ENCODE results near the gene ORC6.

The ORC6 gene

DNA sequence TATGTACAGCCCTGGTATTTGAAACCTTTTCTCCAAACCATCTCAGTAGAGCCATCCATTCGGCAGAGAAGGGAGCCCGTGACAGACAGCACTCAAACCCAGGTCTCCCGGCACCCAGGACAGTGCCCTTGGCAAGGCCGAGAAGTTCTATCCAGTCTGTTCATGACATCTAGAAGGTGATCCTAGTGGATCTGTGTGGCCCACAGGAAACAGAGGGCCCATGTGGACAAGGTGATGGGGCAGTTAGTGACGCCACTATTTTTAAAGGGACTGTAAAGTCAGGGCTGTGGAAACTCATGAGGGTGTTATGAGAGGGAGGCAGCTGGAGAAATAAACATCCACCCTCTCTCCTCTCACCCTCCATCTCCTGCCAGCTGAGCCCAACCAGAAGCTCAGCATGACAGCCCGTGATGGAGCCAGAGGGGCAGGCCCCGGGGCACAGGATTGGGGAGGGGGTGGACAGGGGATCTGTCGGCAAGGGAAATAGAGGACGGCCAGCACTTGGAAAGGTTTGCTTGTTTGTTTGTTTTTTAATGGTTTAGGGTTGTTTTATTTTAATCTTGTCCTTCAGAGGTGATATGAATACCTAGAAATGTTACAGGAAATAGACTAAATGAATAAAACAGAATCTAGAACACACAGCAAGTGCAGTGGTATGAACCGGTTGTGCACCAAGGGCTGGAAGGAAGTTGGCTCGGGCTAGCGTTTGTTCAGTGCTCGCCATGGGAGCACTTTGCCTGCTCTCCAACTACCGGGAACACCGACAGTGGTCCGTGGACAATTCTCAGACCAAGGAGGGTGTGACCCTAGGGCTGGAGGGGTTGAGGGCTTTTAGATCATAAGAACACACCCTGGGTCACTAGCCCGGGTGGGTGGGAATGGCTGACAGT is 41.6 kb downstream of the ORC6 start:
- Histone ChIP-seq H3K4me1 (no peaks in the 10 kb centered on the region), H3K27me3 (ENCODE audit: low read depth) (no peaks in the 10 kb centered on the region), H3K36me3 (replicated peaks) (no peaks in the 10 kb centered on the region), H3K9me3 (peaks cover under 1% of the 10 kb centered on the region; the same call in 1 of the 2 replicates), H3K4me3 (no peak overlapping the region)
- DNase-seq (ENCODE audit: low spot score in 2 of 2) = no peak
- in situ Hi-C loops (cut with MboI; ENCODE audit: low sequenced_read_pairs) = no loop called here

DNA sequence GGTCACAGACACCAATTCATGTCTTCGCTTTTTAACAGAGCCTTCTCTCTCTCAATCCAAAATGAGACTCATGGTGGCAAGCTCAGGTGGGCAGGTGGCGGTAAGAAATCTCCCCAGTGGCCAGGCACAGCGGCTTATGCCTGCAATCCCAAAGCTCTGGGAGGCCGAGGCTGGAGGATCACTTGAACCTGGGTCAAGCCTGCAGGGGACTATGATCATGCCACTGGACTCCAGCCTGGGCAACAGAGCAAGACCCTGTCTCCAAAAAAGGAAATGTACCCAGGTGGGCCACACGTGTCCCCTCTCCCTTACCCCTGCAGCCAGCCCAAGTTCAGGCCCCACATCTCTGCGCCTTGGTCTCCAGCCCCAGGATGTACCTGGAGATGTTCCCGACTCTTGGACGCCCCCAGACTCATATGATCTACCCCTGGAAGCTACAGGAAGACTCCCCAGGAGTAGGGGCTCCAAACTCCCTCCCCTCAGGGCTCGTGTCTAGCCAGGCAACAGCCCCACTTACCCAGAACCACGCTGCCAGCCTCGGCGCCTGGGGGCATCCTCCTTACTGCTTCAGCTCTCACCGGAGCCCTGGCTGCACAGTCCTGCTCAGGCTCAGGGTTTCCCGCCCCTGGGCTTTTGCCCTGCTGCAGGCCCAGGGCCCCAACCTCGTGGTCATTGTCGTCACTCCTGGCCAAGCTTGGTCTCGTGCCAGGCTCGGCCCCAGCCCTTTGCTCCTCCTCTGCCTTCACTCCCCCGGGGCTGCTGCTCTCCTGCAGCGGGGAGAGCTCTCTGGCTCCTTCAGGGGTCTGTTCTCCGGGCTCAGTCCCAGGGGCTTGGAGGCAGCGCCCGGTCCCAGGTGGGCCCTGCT is 42.5 kb downstream of the ORC6 start:
- DNase-seq (ENCODE audit: low spot score in 2 of 2) = no peak
- H3K4me3 ChIP-seq = no peak overlapping the region
- no peaks in the 10 kb centered on the region for H3K36me3 ChIP-seq (replicated peaks)
- no peaks in the 10 kb centered on the region for H3K27me3 ChIP-seq (ENCODE audit: low read depth)
- in situ Hi-C loops (cut with MboI; ENCODE audit: low sequenced_read_pairs) = no loop called here
- H3K9me3 ChIP-seq = no peaks in the 10 kb centered on the region
- no peaks in the 10 kb centered on the region for H3K4me1 ChIP-seq

DNA sequence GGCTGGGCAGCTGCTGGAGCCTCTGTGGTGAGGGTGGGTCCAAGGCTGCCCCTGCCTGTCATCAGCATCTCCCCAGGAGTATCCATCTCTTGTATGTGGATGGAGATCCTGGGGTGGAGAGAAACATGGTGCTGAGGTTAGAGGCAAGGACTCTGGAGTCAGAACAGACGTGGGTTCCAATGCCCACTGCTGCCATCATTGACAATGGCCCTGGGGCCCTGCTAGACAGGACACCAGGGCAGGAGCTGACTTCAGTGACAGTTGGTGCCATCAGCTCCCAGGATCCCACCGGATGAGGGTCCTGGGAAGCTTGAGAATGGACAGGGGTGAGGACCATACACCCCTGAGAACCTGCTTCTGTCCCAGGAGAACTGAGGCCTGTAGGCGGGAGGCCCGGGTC is 43.1 kb downstream of the ORC6 start:
- no peaks in the 10 kb centered on the region for H3K27me3 ChIP-seq (ENCODE audit: low read depth)
- in situ Hi-C loops (cut with MboI; ENCODE audit: low sequenced_read_pairs) = no loop called here
- no peak overlapping the region for H3K4me3 ChIP-seq
- H3K4me1 ChIP-seq = no peaks in the 10 kb centered on the region
- no peaks in the 10 kb centered on the region for H3K36me3 ChIP-seq (replicated peaks)
- no peaks in the 10 kb centered on the region for H3K9me3 ChIP-seq
- DNase-seq (ENCODE audit: low spot score in 2 of 2) = no peak

DNA sequence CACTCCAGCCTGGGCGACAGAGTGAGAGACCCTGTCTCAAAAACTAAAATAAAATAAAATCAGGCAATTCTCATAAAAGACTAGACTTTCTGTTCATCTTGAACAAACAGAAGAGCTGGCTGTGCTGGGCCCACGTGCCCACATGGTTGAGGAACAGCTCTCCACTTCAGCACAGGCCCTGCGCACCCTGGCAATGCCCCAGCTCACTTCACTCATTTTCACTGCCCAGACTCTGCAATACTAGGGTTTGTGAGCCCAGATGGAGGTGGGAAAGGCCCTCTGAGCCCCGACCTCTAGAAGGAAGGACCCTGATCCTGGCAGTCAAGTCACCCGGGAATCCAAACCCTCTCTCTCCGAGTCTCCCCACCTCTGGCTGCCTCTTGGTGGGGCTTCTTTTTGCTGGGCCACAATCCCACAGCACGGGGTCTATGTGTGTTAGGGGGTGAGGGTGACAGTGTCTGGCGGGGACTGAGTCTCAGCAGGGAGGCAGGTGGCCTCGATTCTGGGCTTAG is 43.9 kb downstream of the ORC6 start:
- Histone ChIP-seq H3K36me3 (replicated peaks) (no peaks in the 10 kb centered on the region), H3K4me1 (no peaks in the 10 kb centered on the region), H3K27me3 (ENCODE audit: low read depth) (no peaks in the 10 kb centered on the region), H3K9me3 (no peaks in the 10 kb centered on the region), H3K4me3 (no peak overlapping the region)
- no peak for DNase-seq (ENCODE audit: low spot score in 2 of 2)
- in situ Hi-C loops (cut with MboI; ENCODE audit: low sequenced_read_pairs) = no loop called here

DNA sequence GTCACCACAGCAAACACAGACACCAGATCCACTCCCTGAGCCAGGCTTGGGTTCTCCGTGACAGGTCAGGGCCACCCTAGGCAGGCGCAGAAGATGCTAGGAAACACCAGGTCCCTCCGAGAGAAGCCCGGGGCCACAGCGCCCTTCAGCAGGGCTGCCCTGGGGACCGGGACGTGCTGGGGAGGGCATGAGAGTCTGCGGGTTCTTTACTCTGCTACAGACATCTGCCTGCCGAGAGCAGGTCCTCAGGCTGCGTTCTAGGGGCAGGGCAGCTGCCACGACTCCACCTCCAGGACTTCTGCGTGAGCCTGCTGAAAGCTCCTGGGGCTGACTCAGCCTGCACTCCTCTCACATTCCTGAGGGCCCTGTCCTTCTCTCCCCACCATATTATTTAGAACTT is 47.2 kb downstream of the ORC6 start:
- in situ Hi-C loops (cut with MboI; ENCODE audit: low sequenced_read_pairs) = no loop called here
- no peak for DNase-seq (ENCODE audit: low spot score in 2 of 2)

DNA sequence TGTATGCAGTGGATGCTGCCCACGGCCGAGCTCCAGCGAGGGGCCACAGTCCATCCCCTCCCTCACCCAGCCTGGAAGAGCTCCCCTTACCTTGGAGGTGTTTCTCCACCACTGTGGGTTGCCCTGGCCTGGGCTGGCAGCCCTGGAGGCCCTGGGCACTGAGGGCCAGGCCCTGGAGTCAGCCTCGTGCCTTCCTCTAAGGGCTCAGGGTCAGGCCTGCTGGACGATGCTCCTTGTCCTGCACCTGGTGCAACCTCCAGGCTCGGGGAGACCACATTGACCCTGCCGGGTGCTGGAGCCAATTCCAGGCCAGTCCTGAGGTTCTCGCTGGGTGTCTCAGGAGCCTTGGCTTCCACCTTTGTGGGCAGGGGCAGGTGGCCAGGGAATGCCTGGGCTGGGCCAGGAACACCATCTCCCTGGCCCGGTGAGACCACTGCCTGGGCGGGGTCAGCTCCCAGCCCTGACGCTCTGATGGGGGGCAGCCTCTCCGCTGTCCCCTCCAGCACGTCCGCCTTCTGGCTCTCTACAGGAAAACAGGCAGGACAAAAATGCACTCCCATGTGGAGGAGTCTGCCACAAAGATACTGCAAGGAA is 48.3 kb downstream of the ORC6 start:
- Histone ChIP-seq H3K36me3 (replicated peaks) (no peaks in the 10 kb centered on the region), H3K9me3 (no peaks in the 10 kb centered on the region), H3K27me3 (ENCODE audit: low read depth) (no peaks in the 10 kb centered on the region), H3K4me1 (no peaks in the 10 kb centered on the region), H3K4me3 (no peak overlapping the region)
- in situ Hi-C loops (cut with MboI; ENCODE audit: low sequenced_read_pairs) = no loop called here
- no peak for DNase-seq (ENCODE audit: low spot score in 2 of 2)

More for the DNA sequence above, 47.2 kb downstream of the ORC6 start:
- no peaks in the 10 kb centered on the region for H3K36me3 ChIP-seq (replicated peaks)
- H3K4me3 ChIP-seq = no peak overlapping the region
- H3K9me3 ChIP-seq = no peaks in the 10 kb centered on the region
- no peaks in the 10 kb centered on the region for H3K27me3 ChIP-seq (ENCODE audit: low read depth)
- no peaks in the 10 kb centered on the region for H3K4me1 ChIP-seq

DNA sequence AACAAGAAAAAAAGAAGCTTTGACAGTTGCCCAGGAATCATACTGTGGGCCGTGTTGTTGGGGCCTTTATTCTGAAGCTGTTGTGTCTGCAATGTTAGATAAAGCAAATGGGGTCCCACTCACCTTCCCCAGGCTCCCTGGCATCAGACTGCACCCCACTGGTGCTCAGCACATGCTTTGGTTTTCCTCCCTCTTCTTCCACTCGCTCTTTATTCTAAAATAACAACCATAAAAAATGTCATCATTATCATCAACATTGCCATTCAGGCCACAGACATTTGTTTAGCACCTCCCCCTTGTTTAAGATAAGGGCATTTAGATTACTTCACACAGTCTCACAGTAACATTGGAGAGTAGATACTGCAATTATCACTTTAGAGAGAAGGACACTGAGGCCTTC is 50.5 kb downstream of the ORC6 start:
- Histone ChIP-seq H3K27me3 (ENCODE audit: low read depth) (no peaks in the 10 kb centered on the region), H3K36me3 (replicated peaks) (no peaks in the 10 kb centered on the region), H3K4me3 (no peak overlapping the region), H3K9me3 (no peaks in the 10 kb centered on the region), H3K4me1 (no peaks in the 10 kb centered on the region)
- no peak for DNase-seq (ENCODE audit: low spot score in 2 of 2)
- in situ Hi-C loops (cut with MboI; ENCODE audit: low sequenced_read_pairs) = no loop called here

DNA sequence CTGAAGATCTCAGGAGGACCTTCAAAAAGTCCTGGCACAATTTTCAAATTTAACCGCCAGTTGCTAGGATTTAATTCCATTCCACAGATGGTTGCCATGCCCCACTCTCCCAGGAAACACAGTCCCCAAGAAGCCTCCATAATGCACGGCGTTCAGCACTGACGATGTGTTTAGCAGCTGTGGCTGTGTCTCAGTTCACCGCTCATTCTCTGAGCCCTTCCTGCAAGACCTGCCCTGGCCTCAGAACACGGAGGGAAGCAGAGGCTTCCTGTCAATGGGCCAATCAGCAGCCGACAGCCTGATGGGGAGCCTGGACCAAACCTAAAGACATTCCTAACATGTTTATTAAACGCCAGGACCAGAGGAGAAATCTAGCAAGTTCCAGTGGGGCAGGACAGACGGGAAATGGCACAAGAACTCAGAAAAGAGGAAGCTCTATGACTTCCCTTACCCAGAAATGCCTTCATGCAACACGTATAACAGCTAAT is 53.8 kb downstream of the ORC6 start:
- no peak overlapping the region for H3K4me3 ChIP-seq
- H3K9me3 ChIP-seq = no peaks in the 10 kb centered on the region
- no peak for DNase-seq (ENCODE audit: low spot score in 2 of 2)
- in situ Hi-C loops (cut with MboI; ENCODE audit: low sequenced_read_pairs) = no loop called here
- no peaks in the 10 kb centered on the region for H3K4me1 ChIP-seq
- H3K27me3 ChIP-seq (ENCODE audit: low read depth) = no peaks in the 10 kb centered on the region
- H3K36me3 ChIP-seq (replicated peaks) = no peaks in the 10 kb centered on the region

DNA sequence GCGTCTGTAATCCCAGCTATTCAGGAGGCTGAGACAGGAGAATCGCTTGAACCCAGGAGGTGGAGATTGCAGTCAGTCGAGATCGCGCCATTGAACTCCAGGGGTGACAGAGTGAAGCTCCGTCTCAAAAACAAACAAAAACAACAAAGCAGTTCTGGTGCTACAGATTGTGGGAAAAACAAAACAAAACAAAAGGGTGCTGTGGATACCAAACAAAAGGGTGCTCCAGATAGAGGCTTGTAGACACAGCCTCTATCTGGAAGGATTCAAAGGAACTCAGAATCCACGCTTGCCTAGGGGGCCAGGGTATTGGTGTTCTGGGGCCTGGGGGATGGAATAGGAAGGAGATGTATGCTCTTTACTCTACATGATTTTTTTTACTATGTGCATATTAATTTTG is 56.2 kb downstream of the ORC6 start:
- DNase-seq (ENCODE audit: low spot score in 2 of 2) = no peak
- no peaks in the 10 kb centered on the region for H3K9me3 ChIP-seq
- no peak overlapping the region for H3K4me3 ChIP-seq
- no peaks in the 10 kb centered on the region for H3K36me3 ChIP-seq (replicated peaks)
- in situ Hi-C loops (cut with MboI; ENCODE audit: low sequenced_read_pairs) = no loop called here
- no peaks in the 10 kb centered on the region for H3K4me1 ChIP-seq
- no peaks in the 10 kb centered on the region for H3K27me3 ChIP-seq (ENCODE audit: low read depth)

DNA sequence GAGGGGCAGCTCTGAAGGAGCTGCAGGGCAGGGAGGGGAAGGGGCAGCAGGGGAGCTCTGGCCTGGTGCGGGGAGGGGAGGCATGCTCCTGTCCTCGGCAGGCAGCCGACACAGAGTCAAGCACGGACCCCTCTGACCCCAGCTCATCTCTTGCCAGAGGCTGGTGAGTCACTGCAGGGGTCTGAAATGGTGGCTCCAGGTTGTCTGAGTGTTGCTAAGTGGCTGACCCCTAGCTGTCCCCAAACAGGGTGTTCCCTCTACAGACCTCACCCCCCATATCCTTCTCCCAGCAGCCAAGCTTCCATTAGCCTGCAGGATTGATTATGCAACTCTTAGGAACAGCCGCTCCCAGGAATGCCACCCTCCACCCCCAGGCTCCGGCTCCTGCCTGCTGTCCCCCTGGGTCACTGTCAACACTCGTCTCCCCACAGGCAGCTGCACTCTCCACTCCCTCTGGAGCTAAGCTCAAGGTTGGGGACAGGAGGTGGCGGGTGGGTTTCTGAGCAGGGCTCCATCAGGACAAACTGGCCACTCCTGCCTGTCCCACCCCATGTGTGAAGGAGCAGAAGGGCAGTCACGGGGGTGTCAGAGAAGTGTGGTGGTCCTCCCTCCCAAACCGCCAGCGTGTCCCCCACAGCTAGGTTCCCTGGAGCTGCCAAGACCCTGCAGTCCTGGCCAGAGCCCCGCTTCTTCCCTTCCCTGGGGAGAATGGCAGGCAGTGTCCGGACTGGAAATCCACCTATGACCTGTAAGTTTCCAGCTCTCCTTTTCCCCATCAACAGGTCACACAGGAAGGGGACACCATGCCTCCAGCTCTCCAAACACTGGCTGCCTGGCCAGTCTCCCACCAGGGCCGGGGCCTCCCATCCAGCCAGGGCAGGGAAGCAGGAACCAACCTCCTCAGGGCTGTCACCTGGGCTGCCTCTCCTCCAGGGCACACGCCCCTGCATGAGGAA is 57.6 kb downstream of the ORC6 start:
- no peak for DNase-seq (ENCODE audit: low spot score in 2 of 2)
- H3K36me3 ChIP-seq (replicated peaks) = no peaks in the 10 kb centered on the region
- no peaks in the 10 kb centered on the region for H3K4me1 ChIP-seq
- H3K4me3 ChIP-seq = no peak overlapping the region
- in situ Hi-C loops (cut with MboI; ENCODE audit: low sequenced_read_pairs) = no loop called here
- H3K9me3 ChIP-seq = no peaks in the 10 kb centered on the region
- no peaks in the 10 kb centered on the region for H3K27me3 ChIP-seq (ENCODE audit: low read depth)
